H1 (cell line): ENCODE data around the gene PERCC1. TPM values are rescaled to one million over a fixed set of nuclear protein-coding genes. Genes with fewer than 3 reads are reported as not detected.

ENCODE experiments used
- CTCF ChIA-PET: fragments of 300-600 bp; sonication (Branson Sonifier 250); formaldehyde crosslinking; loops from one replicate; lab custom pipeline; 2021; ENCODE audit not compliant: partially characterized antibody; lab: Charles Lee
- POLR2A ChIA-PET: fragments of 300-600 bp; sonication (Branson Sonifier 250); formaldehyde crosslinking; loops from one replicate; lab custom pipeline; 2021; ENCODE audit warnings: inconsistent platforms; ENCODE audit not compliant: partially characterized antibody; lab: Charles Lee
- DNase-seq, 2 experiments: peaks; one replicate each; pipeline versions ENCODE4 v3.0.0 to v3.0.0-alpha.2; 2010 to 2022; ENCODE audit warnings: low spot score in 2 of 2, low read depth in 1 of 2, mixed read lengths in 1 of 2
- FAIRE-seq: peaks from 2 replicates; lab custom pipeline; 2011; peaks lifted over from hg19 to GRCh38; lab: Jason Lieb, UNC
- H2AFZ ChIP-seq: 2 replicates; pipeline ENCODE4 v1.8.1; 2012; ENCODE audit warnings: low read length, inconsistent platforms
- H2AK5ac ChIP-seq: 2 replicates; pipeline ENCODE4 v1.6.1; 2013; ENCODE audit warnings: low read depth, low read length
- H2BK120ac ChIP-seq: replicated peaks from 2 replicates; pipeline ENCODE3; 2013; ENCODE audit warnings: low read depth, low read length, inconsistent platforms
- H2BK12ac ChIP-seq: 2 replicates; pipeline ENCODE4 v1.6.1; 2013; ENCODE audit warnings: low read depth, low read length
- H2BK15ac ChIP-seq: 2 replicates; pipeline ENCODE4 v1.6.1; 2013; ENCODE audit warnings: low read length
- H2BK20ac ChIP-seq: 2 replicates; pipeline ENCODE4 v1.6.1; 2013; ENCODE audit warnings: low read length
- H2BK5ac ChIP-seq: 2 replicates; pipeline ENCODE4 v1.6.1; 2013; ENCODE audit warnings: low read depth, low read length
- H3K14ac ChIP-seq: 2 replicates; pipeline ENCODE4 v1.6.1; 2013; ENCODE audit warnings: inconsistent platforms; ENCODE audit not compliant: insufficient read length
- H3K18ac ChIP-seq: 2 replicates; pipeline ENCODE4 v1.6.1; 2013; ENCODE audit warnings: low read length; ENCODE audit errors: extremely low read depth
- H3K23ac ChIP-seq: 2 replicates; pipeline ENCODE4 v1.6.1; 2013; ENCODE audit warnings: inconsistent platforms; ENCODE audit not compliant: insufficient read length
- H3K23me2 ChIP-seq: 2 replicates; pipeline ENCODE4 v1.6.1; 2013; ENCODE audit warnings: low read depth, low read length
- H3K27ac ChIP-seq: 2 replicates; pipeline ENCODE4 v1.6.1; 2011; ENCODE audit warnings: low read depth, low read length, inconsistent platforms
- H3K27me3 ChIP-seq, 4 experiments: replicated peaks in 1 of 4; 1 replicate in 1 of 4; 2 replicates in 3 of 4; pipeline versions ENCODE4 v1.6.1 to v1.8.1; 2011 to 2013; ENCODE audit warnings: low read length in 3 of 4, mild to moderate bottlenecking in 3 of 4, inconsistent platforms in 2 of 4, mixed read lengths in 2 of 4, moderate library complexity in 1 of 4; ENCODE audit not compliant: control insufficient read depth in 3 of 4, insufficient read depth in 3 of 4; ENCODE audit errors: extremely low read depth in 1 of 4
- H3K36me3 ChIP-seq, 4 experiments: 2 replicates each; pipeline versions ENCODE4 v1.6.1 to v1.8.1; 2011 to 2013; ENCODE audit warnings: mild to moderate bottlenecking in 4 of 4, low read length in 3 of 4, moderate library complexity in 2 of 4, control low read depth in 1 of 4, inconsistent platforms in 1 of 4; ENCODE audit not compliant: insufficient read depth in 4 of 4, control insufficient read depth in 2 of 4
- H3K4ac ChIP-seq: replicated peaks from 2 replicates; pipeline ENCODE3; 2013; ENCODE audit warnings: low read length, low read depth, mixed read lengths, inconsistent platforms; ENCODE audit not compliant: insufficient read length
- H3K4me1 ChIP-seq, 4 experiments: replicated peaks in 1 of 4; 1 replicate in 1 of 4; 2 replicates in 3 of 4; pipeline versions ENCODE4 v1.6.1 to v1.8.1; 2011 to 2013; ENCODE audit warnings: low read length in 3 of 4, inconsistent platforms in 2 of 4, mixed read lengths in 1 of 4; ENCODE audit not compliant: insufficient read depth in 4 of 4, control insufficient read depth in 3 of 4
- H3K4me2 ChIP-seq, 2 experiments: 2 replicates each; pipeline versions ENCODE4 v1.6.1 to v1.8.1; 2011 to 2013; ENCODE audit warnings: low read depth in 2 of 2, low read length in 2 of 2, control low read depth in 1 of 2, inconsistent platforms in 1 of 2, mild to moderate bottlenecking in 1 of 2; ENCODE audit not compliant: insufficient read depth in 1 of 2
- H3K4me3 ChIP-seq, 4 experiments: fragments of 200-600, 300-600 bp in 1 of 4; sonication (generic), shearing (Covaris generic), sonication (Bioruptor Twin) in 1 of 4; 2 replicates each; pipeline versions ENCODE4 v1.5.1 to v1.8.1; 2011 to 2016; ENCODE audit warnings: low read length in 4 of 4, low read depth in 3 of 4, control low read depth in 2 of 4, inconsistent platforms in 2 of 4, mild to moderate bottlenecking in 2 of 4, mixed read lengths in 1 of 4, moderate library complexity in 1 of 4; ENCODE audit not compliant: insufficient read depth in 2 of 4; ENCODE audit errors: extremely low read depth in 1 of 4
- H3K56ac ChIP-seq: replicated peaks from 2 replicates; pipeline ENCODE3; 2013; ENCODE audit warnings: low read depth, mild to moderate bottlenecking, mixed read lengths, low read length, inconsistent platforms; ENCODE audit not compliant: insufficient read length
- H3K79me1 ChIP-seq: 2 replicates; pipeline ENCODE4 v1.6.1; 2013; ENCODE audit warnings: low read depth, low read length, control low read depth
- H3K79me2 ChIP-seq, 2 experiments: 2 replicates each; pipeline versions ENCODE4 v1.6.1 to v1.8.1; 2012 to 2013; ENCODE audit warnings: low read length in 2 of 2, mild to moderate bottlenecking in 2 of 2, inconsistent platforms in 1 of 2; ENCODE audit not compliant: insufficient read depth in 2 of 2, control insufficient read depth in 1 of 2
- H3K9ac ChIP-seq, 4 experiments: replicated peaks in 1 of 4; 1 replicate in 1 of 4; 2 replicates in 3 of 4; pipeline versions ENCODE4 v1.6.1 to v1.8.1; 2011 to 2013; ENCODE audit warnings: low read depth in 3 of 4, low read length in 3 of 4, control low read depth in 2 of 4, mild to moderate bottlenecking in 2 of 4, moderate library complexity in 2 of 4, inconsistent platforms in 1 of 4; ENCODE audit errors: extremely low read depth in 1 of 4
- H3K9me3 ChIP-seq, 2 experiments: 2 replicates each; pipeline versions ENCODE4 v1.6.1 to v1.8.1; 2012 to 2013; ENCODE audit warnings: mild to moderate bottlenecking in 2 of 2, moderate library complexity in 2 of 2, control low read depth in 1 of 2, inconsistent platforms in 1 of 2, low read depth in 1 of 2, low read length in 1 of 2, mixed read lengths in 1 of 2; ENCODE audit not compliant: insufficient read depth in 2 of 2
- H4K20me1 ChIP-seq, 2 experiments: replicated peaks in 1 of 2; 2 replicates each; pipeline versions ENCODE3 to v1.8.1; 2011 to 2013; ENCODE audit warnings: inconsistent platforms in 2 of 2, low read length in 2 of 2, mild to moderate bottlenecking in 1 of 2; ENCODE audit not compliant: insufficient read depth in 2 of 2, control insufficient read depth in 1 of 2
- H4K5ac ChIP-seq: 2 replicates; pipeline ENCODE4 v1.6.1; 2013; ENCODE audit warnings: low read length, low read depth, mixed read lengths, inconsistent platforms; ENCODE audit not compliant: insufficient read length
- H4K8ac ChIP-seq: 2 replicates; pipeline ENCODE4 v1.8.0; 2013; ENCODE audit warnings: mild to moderate bottlenecking, moderate library complexity, low read length, inconsistent platforms; ENCODE audit not compliant: insufficient read depth; ENCODE audit errors: extremely low read depth
- H4K91ac ChIP-seq: replicated peaks from 2 replicates; pipeline ENCODE3; 2013; ENCODE audit warnings: low read length, mixed read lengths, inconsistent platforms; ENCODE audit not compliant: insufficient read length
- ASH2L ChIP-seq: fragments of 200-600, 300-600 bp; sonication (generic); IDR thresholded peaks from one replicate; pipeline ENCODE4 v1.7.1; 2017; ENCODE audit warnings: low read length
- ATF2 ChIP-seq: IDR thresholded peaks from 2 replicates; pipeline ENCODE4 v1.6.1; 2012; ENCODE audit warnings: low read length, inconsistent platforms
- POU5F1 ChIP-seq: IDR thresholded peaks from 2 replicates; pipeline ENCODE4 v1.6.1; 2011; ENCODE audit warnings: low read depth, mild to moderate bottlenecking, low read length, moderate library complexity
- SIRT6 ChIP-seq: IDR thresholded peaks from one replicate; pipeline ENCODE4 v1.7.1; 2012; ENCODE audit warnings: low read length, inconsistent platforms
- TBP ChIP-seq: IDR thresholded peaks from 2 replicates; pipeline ENCODE4 v1.6.1; 2011; ENCODE audit warnings: low read depth, low read length, improper control_type of control experiment
- YY1 ChIP-seq: IDR thresholded peaks from 2 replicates; pipeline ENCODE4 v1.6.1; 2011; ENCODE audit warnings: low read depth, mild to moderate bottlenecking, low read length
- WGBS, 2 experiments: shearing (Covaris generic) in 1 of 2; methylation state at CpG; one replicate each; pipeline versions ENCODE4 v1.1.6 to v1.1.7; 2013 to 2015; ENCODE audit warnings: low lambda C conversion rate in 2 of 2, mixed read lengths in 2 of 2, inconsistent platforms in 1 of 2, low coverage in 1 of 2, missing lambda C conversion rate in 1 of 2; ENCODE audit not compliant: insufficient replicate concordance in 2 of 2, insufficient coverage in 1 of 2, insufficient read length in 1 of 2; ENCODE audit errors: extremely low coverage in 1 of 2, missing lambda C conversion rate in 1 of 2; 5-methylcytosine and 5-hydroxymethylcytosine counted together
- polyA plus RNA-seq, 7 experiments: library from polyadenylated mRNA; depleted of rRNA in 3 of 7; stranded (reverse) in 5 of 7; unstranded in 2 of 7; fragments of >200 nt in 5 of 7; fragments of 200-250 nt in 2 of 7; gene quantifications; 1 replicate in 5 of 7; 2 replicates in 1 of 7; 4 replicates in 1 of 7; pipeline versions ENCODE4 v1.2.1 to v1.2.3, GENCODE V29; 2011 to 2013; ENCODE audit warnings: missing spikeins in 2 of 7, mixed read lengths in 2 of 7
- total RNA-seq: library from RNA; stranded (reverse); fragmentation: NEBNext Ultra II Directional; extraction: Animal tissue kit (Norgen Biotek cat#: 25700); gene quantifications from 2 replicates; pipeline ENCODE4 v1.2.1, GENCODE V29; 2021

PERCC1 gene
- total and polyA plus RNA-seq, 2 of the 8 experiments (the other 6 are each of a cell fraction or from before 2014, with no cell fraction given), result not detected

GRCh38 chr16:1455190-1456171 is 24.6 kb downstream of the PERCC1 start:
- Histone ChIP-seq H2BK120ac (no peak overlapping the region), H3K4me3 (no peak overlapping the region), H3K79me2 (no peaks in the 10 kb centered on the region), H2BK15ac (no peak overlapping the region), H3K36me3 (peaks cover 0 to 35% (median 14%) of the 10 kb centered on the region in 4 experiments; a peak in 6 of 8 replicates), H2BK12ac (no peak overlapping the region), H3K18ac (no peak overlapping the region), H3K4me1 (no peaks in the 10 kb centered on the region), H2BK20ac (no peak overlapping the region), H3K4ac (no peak overlapping the region), H3K9me3 (no peaks in the 10 kb centered on the region), H3K79me1 (no peaks in the 10 kb centered on the region; the same call in 1 of the 2 replicates), H3K9ac (no peak overlapping the region), H4K91ac (no peak overlapping the region), H3K56ac (no peak overlapping the region), H3K14ac (no peak overlapping the region), H4K20me1 (peaks cover 2 to 6% of the 10 kb centered on the region in 2 experiments), H4K5ac (no peak overlapping the region), H3K4me2 (no peak overlapping the region), H4K8ac (no peak overlapping the region), H2AFZ (no peak overlapping the region), H3K23me2 (no peaks in the 10 kb centered on the region), H3K27me3 (no peaks in the 10 kb centered on the region), H3K27ac (no peak overlapping the region), H3K23ac (no peak overlapping the region), H2AK5ac (no peak overlapping the region), H2BK5ac (no peak overlapping the region)
- WGBS, 2 experiments, result 94% methylated on average over 37 of the region's 41 CpGs; no CpG with 5 or more reads in 1 of the 2 experiments
- DNase-seq (no peak), FAIRE-seq (no peak)
- CTCF ChIA-PET, result interaction anchor here (0.5 to 1.4 kb wide), 3 partner anchors 12 to 91 kb away, joined by 3 to 5 read pairs (median 3); partner anchors contain the start of gene CCDC154
- POLR2A ChIA-PET, result interaction anchor here (1.1 to 1.3 kb wide), 2 partner anchors 12 kb away, joined by 3 to 4 read pairs; no protein-coding TSS in a partner anchor
- TF ChIP-seq ASH2L (no peak), SIRT6 (no peak), TBP (no peak), POU5F1 (no peak), ATF2 (no peak), YY1 (no peak)
